GM12874 (cell line): Measurements from ENCODE around the gene TYRP1.

Source experiments
- CTCF ChIP-seq: IDR thresholded peaks from 2 replicates; pipeline ENCODE4 v1.5.1; 2011; ENCODE audit warnings: low read depth, mild to moderate bottlenecking, control low read depth, low read length, moderate library complexity; ENCODE audit not compliant: insufficient read depth

TYRP1 gene

GRCh38 chr9:12698266-12698665 lies 5.1 kb downstream of the TYRP1 start:
- no peak for TF ChIP-seq CTCF

GRCh38 chr9:12698986-12699385 lies 5.8 kb downstream of the TYRP1 start:
- TF ChIP-seq CTCF: no peak

- TF ChIP-seq CTCF: no peak
Observed at GRCh38 chr9:12699529-12699928, 6.3 kb downstream of the TYRP1 start.

GRCh38 chr9:12701126-12701525 lies 7.9 kb downstream of the TYRP1 start:
- TF ChIP-seq CTCF: no peak

GRCh38 chr9:12702160-12702758 lies 9.1 kb downstream of the TYRP1 start:
- TF ChIP-seq CTCF: no peak

- TF ChIP-seq CTCF: no peak
Observed at GRCh38 chr9:12703996-12704395, 10.8 kb downstream of the TYRP1 start.

- no peak for TF ChIP-seq CTCF
Observed at GRCh38 chr9:12705738-12706391, 12.7 kb downstream of the TYRP1 start.
